ENCODE results near the gene ACBD4. TPM values are rescaled to one million over a fixed set of nuclear protein-coding genes. Genes with fewer than 3 reads are reported as not detected.

ACBD4 gene
- total RNA-seq, 1 donor from 2014 or later: 18.9 TPM

DNA sequence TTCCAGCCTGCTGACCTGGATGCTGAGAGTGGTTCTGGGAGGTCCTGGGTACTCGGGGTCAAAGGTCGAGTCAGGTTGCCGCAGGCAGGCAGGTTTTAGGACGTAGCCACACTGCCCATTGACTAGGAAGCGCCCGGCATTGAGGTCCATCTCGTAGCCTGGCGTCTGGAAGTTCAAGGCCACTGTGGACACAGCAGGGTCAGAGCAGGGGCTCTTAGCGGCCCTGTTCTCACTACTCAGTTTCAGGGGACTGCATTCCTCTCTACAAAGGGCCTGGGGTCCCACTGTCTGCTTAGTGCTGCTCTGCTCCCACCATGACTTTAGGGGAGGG is 22.1 kb upstream of the ACBD4 start:
- no peak overlapping the region for H3K27ac ChIP-seq
- DNase-seq (ENCODE audit: extremely low spot score in 2 of 2): no peak
- no peaks in the 10 kb centered on the region for H3K9me3 ChIP-seq
- no peaks in the 10 kb centered on the region for H3K27me3 ChIP-seq
- peaks cover 0 to 12% of the 10 kb centered on the region in 2 donors for H3K36me3 ChIP-seq
- TF ChIP-seq POLR2A (IDR thresholded peaks at IDR 0.05): no peak
- TF ChIP-seq POLR2AphosphoS5 (IDR thresholded peaks at IDR 0.05; ENCODE audit: insufficient read depth in 1 of 2, low read depth in 1 of 2): no peak
- TF ChIP-seq CTCF (IDR thresholded peaks at IDR 0.05): no peak
- H3K4me3 ChIP-seq: no peak overlapping the region
- peaks cover 19% of the 10 kb centered on the region for H3K4me1 ChIP-seq
- intact Hi-C loops (cut with DNase I): no loop called here

DNA sequence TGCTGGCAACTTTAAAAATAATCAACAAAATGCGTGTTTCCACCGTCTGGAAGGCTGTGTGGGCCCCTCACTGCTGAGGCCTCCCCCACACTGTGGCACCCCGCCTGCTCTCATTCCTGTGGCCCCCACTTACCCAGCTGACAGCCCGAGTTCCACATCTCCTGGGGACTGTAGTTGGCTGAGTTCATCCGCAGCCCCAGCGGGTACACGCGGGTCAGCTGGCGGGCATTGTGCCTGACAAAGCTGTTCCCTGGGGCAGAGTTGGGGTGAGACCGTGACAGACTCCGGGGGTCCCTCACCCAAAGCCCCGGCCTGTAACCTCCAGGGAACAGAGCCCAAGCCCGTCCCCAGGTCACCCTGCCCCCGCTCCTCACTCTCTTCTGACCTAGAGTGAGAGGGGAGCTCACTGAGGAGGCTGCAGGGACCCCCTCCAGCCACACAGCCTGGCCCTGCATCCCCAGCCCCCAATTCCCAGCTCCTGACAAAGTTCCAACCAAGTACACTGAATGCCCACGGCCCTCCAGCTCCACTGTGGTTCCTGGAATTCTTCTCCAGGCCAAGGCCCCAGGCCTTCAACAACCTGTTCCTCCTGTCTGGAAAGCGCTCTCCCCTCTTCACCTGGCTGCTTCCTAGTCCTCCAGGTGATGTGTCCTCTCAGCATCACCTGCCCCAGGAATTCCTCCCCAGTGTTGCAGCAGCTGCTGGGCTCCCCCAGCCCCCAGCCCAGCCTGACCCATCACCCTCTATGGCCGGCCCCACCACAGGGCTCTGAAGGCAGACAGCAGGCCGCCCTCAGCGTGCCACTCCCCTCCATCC is 21.2 kb upstream of the ACBD4 start:
- Histone ChIP-seq H3K9me3 (no peaks in the 10 kb centered on the region), H3K36me3 (peaks cover 0 to 21% of the 10 kb centered on the region in 2 donors), H3K27me3 (no peaks in the 10 kb centered on the region), H3K27ac (no peak overlapping the region), H3K4me3 (no peak overlapping the region), H3K4me1 (peaks cover 19% of the 10 kb centered on the region)
- no peak for DNase-seq (ENCODE audit: extremely low spot score in 2 of 2)
- TF ChIP-seq CTCF (IDR thresholded peaks at IDR 0.05): no peak
- no peak for TF ChIP-seq POLR2AphosphoS5 (IDR thresholded peaks at IDR 0.05; ENCODE audit: insufficient read depth in 1 of 2, low read depth in 1 of 2)
- no peak for TF ChIP-seq POLR2A (IDR thresholded peaks at IDR 0.05)
- intact Hi-C loops (cut with DNase I): no loop called here

- Histone ChIP-seq H3K27me3 (no peaks in the 10 kb centered on the region), H3K36me3 (peaks cover 0 to 21% of the 10 kb centered on the region in 2 donors), H3K27ac (no peak overlapping the region), H3K4me3 (no peak overlapping the region), H3K9me3 (no peaks in the 10 kb centered on the region), H3K4me1 (peaks cover 19% of the 10 kb centered on the region)
- no peak for DNase-seq (ENCODE audit: extremely low spot score in 2 of 2)
- intact Hi-C loops (cut with DNase I): no loop called here
- TF ChIP-seq POLR2AphosphoS5 (IDR thresholded peaks at IDR 0.05; ENCODE audit: insufficient read depth in 1 of 2, low read depth in 1 of 2) (no peak), CTCF (IDR thresholded peaks at IDR 0.05) (no peak), POLR2A (IDR thresholded peaks at IDR 0.05) (no peak)
Measured at GRCh38 chr17:45115015-45115625, 20.4 kb upstream of the ACBD4 start.

DNA sequence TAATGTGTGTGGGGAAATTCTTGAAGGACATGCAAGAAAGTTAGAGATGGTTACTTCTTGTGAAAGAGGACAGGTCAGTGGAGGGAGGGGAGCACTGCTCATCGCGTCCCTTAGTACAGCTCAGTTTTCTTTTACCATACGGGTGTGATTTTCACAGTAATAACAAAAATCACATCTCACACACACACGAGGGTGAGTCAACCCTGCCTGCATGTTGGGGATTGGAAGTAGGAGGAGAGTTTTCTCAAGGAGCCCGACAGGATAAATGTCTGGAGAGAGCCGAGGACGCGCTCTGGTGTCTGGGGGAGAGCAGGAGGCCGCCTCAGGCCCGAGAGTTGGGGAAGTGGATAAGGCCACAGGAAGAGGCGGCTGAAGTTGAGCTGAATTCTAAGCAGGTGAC is 19.6 kb upstream of the ACBD4 start:
- Histone ChIP-seq H3K4me3 (no peak overlapping the region), H3K4me1 (peaks cover 13% of the 10 kb centered on the region), H3K36me3 (peaks cover 0 to 21% of the 10 kb centered on the region in 2 donors), H3K27ac (no peak overlapping the region), H3K9me3 (no peaks in the 10 kb centered on the region), H3K27me3 (no peaks in the 10 kb centered on the region)
- intact Hi-C loops (cut with DNase I): no loop called here
- no peak for TF ChIP-seq POLR2A (IDR thresholded peaks at IDR 0.05)
- no peak for TF ChIP-seq CTCF (IDR thresholded peaks at IDR 0.05)
- no peak for TF ChIP-seq POLR2AphosphoS5 (IDR thresholded peaks at IDR 0.05; ENCODE audit: insufficient read depth in 1 of 2, low read depth in 1 of 2)
- DNase-seq (ENCODE audit: extremely low spot score in 2 of 2): no peak

DNA sequence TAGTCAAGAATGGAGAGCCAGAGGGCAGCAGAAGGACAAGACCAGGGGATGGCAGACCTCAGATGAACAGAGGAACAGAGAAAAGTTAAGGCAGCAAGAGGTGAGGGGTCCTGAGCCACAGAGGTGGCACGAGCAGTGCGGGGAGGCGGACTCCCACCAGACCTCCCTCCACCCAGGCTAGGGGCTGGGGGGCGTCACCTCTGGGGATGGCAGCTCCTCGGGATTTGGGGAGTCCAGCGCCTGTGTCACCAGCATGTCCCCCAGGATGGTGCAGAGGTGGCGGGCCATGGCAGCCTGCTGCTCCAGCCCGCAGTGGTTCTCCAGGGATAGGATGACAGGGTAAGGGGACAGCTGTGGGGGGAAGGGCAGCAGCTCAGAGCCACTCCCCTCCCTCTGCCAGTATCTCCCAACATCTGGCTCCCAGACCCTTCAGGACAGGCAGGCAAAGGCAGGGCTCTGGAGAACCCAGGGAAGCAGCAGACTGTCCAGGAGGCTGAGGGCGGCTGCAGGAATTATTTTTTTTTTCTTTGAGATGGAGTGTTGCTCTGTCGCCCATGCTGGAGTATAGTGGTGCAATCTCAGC is 19.0 kb upstream of the ACBD4 start:
- TF ChIP-seq POLR2AphosphoS5 (IDR thresholded peaks at IDR 0.05; ENCODE audit: insufficient read depth in 1 of 2, low read depth in 1 of 2) (no peak), POLR2A (IDR thresholded peaks at IDR 0.05) (no peak), CTCF (IDR thresholded peaks at IDR 0.05) (no peak)
- no peak for DNase-seq (ENCODE audit: extremely low spot score in 2 of 2)
- no peak overlapping the region for H3K27ac ChIP-seq
- H3K36me3 ChIP-seq: peaks cover 0 to 21% of the 10 kb centered on the region in 2 donors
- peaks cover 7% of the 10 kb centered on the region for H3K4me1 ChIP-seq
- no peaks in the 10 kb centered on the region for H3K27me3 ChIP-seq
- intact Hi-C loops (cut with DNase I): no loop called here
- H3K9me3 ChIP-seq: no peaks in the 10 kb centered on the region
- H3K4me3 ChIP-seq: no peak overlapping the region

Measured in vagina (tissue), 2 donors.